ENCODE data around the gene PDSS2. TPM values are rescaled to one million over a fixed set of nuclear protein-coding genes. Genes with fewer than 3 reads are reported as not detected.

PDSS2 gene
- total and polyA plus RNA-seq, 2 of the 8 experiments (the other 6 are each of a cell fraction or from before 2014, with no cell fraction given) = 10.7 to 16.1 TPM

GRCh38 chr6:107207251-107207873 lies 252.0 kb downstream of the PDSS2 start:
- FAIRE-seq (no peak), DNase-seq (ENCODE audit: low read depth in 1 of 2, low spot score in 2 of 2) (no peak)
- H4K20me1 ChIP-seq (replicated peaks in 1 of 2; ENCODE audit: control insufficient read depth in 1 of 2, insufficient read depth in 2 of 2, low read length in 2 of 2) = no peaks in the 10 kb centered on the region
- H3K36me3 ChIP-seq (ENCODE audit: control insufficient read depth in 2 of 4, insufficient read depth in 4 of 4, low read length in 3 of 4) = no peaks in the 10 kb centered on the region
- H4K5ac ChIP-seq (ENCODE audit: insufficient read length, low read depth, low read length) = no peak overlapping the region
- H3K23me2 ChIP-seq (ENCODE audit: low read depth, low read length) = no peaks in the 10 kb centered on the region
- POLR2A ChIA-PET (ENCODE audit: partially characterized antibody) = no interaction called here
- no peak overlapping the region for H3K23ac ChIP-seq (ENCODE audit: insufficient read length)
- no peak overlapping the region for H4K8ac ChIP-seq (ENCODE audit: extremely low read depth, insufficient read depth, low read length)
- H3K79me2 ChIP-seq (ENCODE audit: control insufficient read depth in 1 of 2, insufficient read depth in 2 of 2, low read length in 2 of 2) = no peaks in the 10 kb centered on the region
- H2BK12ac ChIP-seq (ENCODE audit: low read depth, low read length) = no peak overlapping the region
- no peak overlapping the region for H4K91ac ChIP-seq (replicated peaks; ENCODE audit: insufficient read length, low read length)
- H2AK5ac ChIP-seq (ENCODE audit: low read depth, low read length) = no peak overlapping the region
- no peaks in the 10 kb centered on the region for H3K79me1 ChIP-seq (ENCODE audit: low read depth, low read length)
- 86% methylated on average over 4 of the region's 4 CpGs; no CpG with 5 or more reads in 1 of the 2 experiments for WGBS, 2 experiments (ENCODE audit: extremely low coverage in 1 of 2, insufficient coverage in 1 of 2, insufficient read length in 1 of 2, insufficient replicate concordance in 2 of 2, low coverage in 1 of 2, low lambda C conversion rate in 2 of 2, missing lambda C conversion rate in 1 of 2)
- H3K56ac ChIP-seq (replicated peaks; ENCODE audit: insufficient read length, low read depth, low read length) = no peak overlapping the region
- CTCF ChIA-PET (ENCODE audit: partially characterized antibody) = interaction anchor here (0.6 to 1.4 kb wide), 2 partner anchors 9 to 60 kb away, joined by 3 read pairs; no protein-coding TSS in a partner anchor
- no peak overlapping the region for H3K14ac ChIP-seq (ENCODE audit: insufficient read length)
- H3K4me2 ChIP-seq (ENCODE audit: insufficient read depth in 1 of 2, low read depth in 2 of 2, low read length in 2 of 2) = no peak overlapping the region
- no peak overlapping the region for H3K9ac ChIP-seq (replicated peaks in 1 of 4; ENCODE audit: extremely low read depth in 1 of 4, low read depth in 3 of 4, low read length in 3 of 4)
- H3K9me3 ChIP-seq (ENCODE audit: insufficient read depth in 2 of 2, low read depth in 1 of 2, low read length in 1 of 2) = peaks cover 0 to 4% of the 10 kb centered on the region in 2 experiments; a peak in 1 of 4 replicates
- no peak overlapping the region for H2BK5ac ChIP-seq (ENCODE audit: low read depth, low read length)
- H3K27ac ChIP-seq (ENCODE audit: low read depth, low read length) = no peak overlapping the region
- H2BK20ac ChIP-seq (ENCODE audit: low read length) = no peak overlapping the region
- no peak overlapping the region for H3K18ac ChIP-seq (ENCODE audit: extremely low read depth, low read length)
- H3K4ac ChIP-seq (replicated peaks; ENCODE audit: insufficient read length, low read depth, low read length) = no peak overlapping the region
- H2BK15ac ChIP-seq (ENCODE audit: low read length) = no peak overlapping the region
- no peak overlapping the region for H2AFZ ChIP-seq (ENCODE audit: low read length)
- H2BK120ac ChIP-seq (replicated peaks; ENCODE audit: low read depth, low read length) = no peak overlapping the region
- H3K4me1 ChIP-seq (replicated peaks in 1 of 4; ENCODE audit: control insufficient read depth in 3 of 4, insufficient read depth in 4 of 4, low read length in 3 of 4) = peaks cover 0 to 5% (median 5%) of the 10 kb centered on the region in 4 experiments; a peak in 3 of 7 replicates
- no peak overlapping the region for H3K4me3 ChIP-seq (ENCODE audit: extremely low read depth in 1 of 4, insufficient read depth in 2 of 4, low read depth in 3 of 4, low read length in 4 of 4)
- no peaks in the 10 kb centered on the region for H3K27me3 ChIP-seq (replicated peaks in 1 of 4; ENCODE audit: control insufficient read depth in 3 of 4, extremely low read depth in 1 of 4, insufficient read depth in 3 of 4, low read length in 3 of 4)
- TF ChIP-seq SIN3A (conservative IDR thresholded peaks at IDR 0.05 in 1 of 2, IDR thresholded peaks at IDR 0.05 in 1 of 2; ENCODE audit: low read depth in 1 of 2, low read length in 2 of 2) (no peak), SUZ12 (IDR thresholded peaks at IDR 0.05; ENCODE audit: low read length) (no peak), YY1 (IDR thresholded peaks at IDR 0.05; ENCODE audit: low read depth, low read length) (no peak), POLR2AphosphoS5 (IDR thresholded peaks at IDR 0.05; ENCODE audit: low read depth, low read length) (no peak), SP1 (IDR thresholded peaks at IDR 0.05; ENCODE audit: low read depth, low read length) (no peak), FOSL1 (IDR thresholded peaks at IDR 0.05; ENCODE audit: insufficient read depth, low read depth, low read length) (no peak), SP4 (IDR thresholded peaks at IDR 0.05; ENCODE audit: low read length) (no peak), NANOG (IDR thresholded peaks at IDR 0.05; ENCODE audit: insufficient read depth, low read depth, low read length, poor library complexity, severe bottlenecking) (no peak), MAFK (IDR thresholded peaks at IDR 0.05; ENCODE audit: low read depth, low read length) (no peak), BCL11A (IDR thresholded peaks at IDR 0.05; ENCODE audit: low read depth in 2 of 2, low read length in 2 of 2) (no peak), EZH2 (IDR thresholded peaks at IDR 0.05; ENCODE audit: low read depth, low read length, severe bottlenecking) (no peak), POLR2A (IDR thresholded peaks at IDR 0.05; ENCODE audit: control extremely low read depth in 1 of 2, low read depth in 2 of 2, low read length in 2 of 2) (no peak), CHD1 (IDR thresholded peaks at IDR 0.05; ENCODE audit: low read depth, low read length) (no peak), HDAC6 (IDR thresholded peaks at IDR 0.05; ENCODE audit: low read depth, low read length) (no peak), GABPA (IDR thresholded peaks at IDR 0.05; ENCODE audit: borderline replicate concordance, insufficient read depth, low read length) (no peak)
